HFF-Myc (cell line): Measurements from ENCODE around the gene ZNF639.

Experiments
- DNase-seq: peaks from one replicate; pipeline ENCODE4 v3.0.0-alpha.2; 2011; ENCODE audit warnings: low read depth; ENCODE audit errors: extremely low read depth
- H3K4me3 ChIP-seq: replicated peaks from 2 replicates; pipeline ENCODE4 v1.5.1; 2011; ENCODE audit warnings: low read depth, mild to moderate bottlenecking, control low read depth, low read length
- TF ChIP-seq, protein P1 (sequence below): IDR thresholded peaks from 2 replicates; pipeline ENCODE4 v1.5.1; 2012; ENCODE audit warnings: mild to moderate bottlenecking, low read depth, low read length, control low read depth; ENCODE audit errors: missing control alignments

The ZNF639 gene

DNA sequence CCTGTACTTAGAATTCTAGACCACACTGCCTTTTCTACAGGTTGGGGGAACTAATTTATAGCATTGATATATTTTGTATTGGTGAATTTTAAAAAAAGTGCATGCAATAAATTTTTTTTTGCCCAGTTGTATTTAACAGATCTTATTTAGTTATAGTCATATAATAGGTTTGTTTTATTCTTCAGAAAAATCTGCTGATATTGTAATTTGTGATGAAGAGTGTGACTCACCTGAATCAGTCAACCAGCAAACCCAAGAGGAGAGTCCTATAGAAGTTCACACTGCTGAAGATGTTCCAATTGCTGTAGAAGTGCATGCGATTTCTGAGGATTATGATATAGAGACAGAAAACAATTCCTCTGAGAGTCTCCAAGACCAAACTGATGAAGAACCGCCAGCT lies 10.3 kb downstream of the ZNF639 start:
- no peak for DNase-seq
- H3K4me3 ChIP-seq, result no peak overlapping the region
- TF ChIP-seq, protein P1, sequence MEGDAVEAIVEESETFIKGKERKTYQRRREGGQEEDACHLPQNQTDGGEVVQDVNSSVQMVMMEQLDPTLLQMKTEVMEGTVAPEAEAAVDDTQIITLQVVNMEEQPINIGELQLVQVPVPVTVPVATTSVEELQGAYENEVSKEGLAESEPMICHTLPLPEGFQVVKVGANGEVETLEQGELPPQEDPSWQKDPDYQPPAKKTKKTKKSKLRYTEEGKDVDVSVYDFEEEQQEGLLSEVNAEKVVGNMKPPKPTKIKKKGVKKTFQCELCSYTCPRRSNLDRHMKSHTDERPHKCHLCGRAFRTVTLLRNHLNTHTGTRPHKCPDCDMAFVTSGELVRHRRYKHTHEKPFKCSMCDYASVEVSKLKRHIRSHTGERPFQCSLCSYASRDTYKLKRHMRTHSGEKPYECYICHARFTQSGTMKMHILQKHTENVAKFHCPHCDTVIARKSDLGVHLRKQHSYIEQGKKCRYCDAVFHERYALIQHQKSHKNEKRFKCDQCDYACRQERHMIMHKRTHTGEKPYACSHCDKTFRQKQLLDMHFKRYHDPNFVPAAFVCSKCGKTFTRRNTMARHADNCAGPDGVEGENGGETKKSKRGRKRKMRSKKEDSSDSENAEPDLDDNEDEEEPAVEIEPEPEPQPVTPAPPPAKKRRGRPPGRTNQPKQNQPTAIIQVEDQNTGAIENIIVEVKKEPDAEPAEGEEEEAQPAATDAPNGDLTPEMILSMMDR, result no peak

DNA sequence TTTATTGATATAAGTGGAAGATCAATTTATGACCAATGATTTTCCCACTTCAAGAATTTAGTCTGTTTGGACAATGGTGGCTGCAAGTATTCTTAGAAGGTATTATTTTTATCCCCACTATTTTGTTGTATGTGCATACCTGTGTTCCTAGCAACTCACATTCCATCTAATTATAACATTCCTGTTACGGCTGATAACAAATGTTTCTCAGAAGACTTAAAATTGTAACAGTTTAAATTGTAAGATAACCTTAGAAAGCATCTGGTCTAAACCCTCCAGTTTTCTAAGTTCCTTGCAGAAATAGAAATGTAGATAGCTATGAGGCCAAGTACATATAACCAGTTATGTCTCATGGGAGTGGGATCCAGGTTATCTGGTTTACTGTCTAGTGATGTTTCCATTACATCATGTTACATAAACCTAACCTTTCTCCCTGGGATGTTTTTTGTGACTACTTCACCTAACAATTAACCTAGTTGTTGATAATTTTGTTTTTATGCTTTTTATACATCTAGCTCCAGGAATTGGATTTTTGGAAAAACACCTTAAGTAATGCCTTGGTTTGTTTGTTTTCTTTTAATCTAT lies 13.6 kb downstream of the ZNF639 start:
- TF ChIP-seq, protein P1, result no peak
- no peak overlapping the region for H3K4me3 ChIP-seq
- DNase-seq, result no peak

DNA sequence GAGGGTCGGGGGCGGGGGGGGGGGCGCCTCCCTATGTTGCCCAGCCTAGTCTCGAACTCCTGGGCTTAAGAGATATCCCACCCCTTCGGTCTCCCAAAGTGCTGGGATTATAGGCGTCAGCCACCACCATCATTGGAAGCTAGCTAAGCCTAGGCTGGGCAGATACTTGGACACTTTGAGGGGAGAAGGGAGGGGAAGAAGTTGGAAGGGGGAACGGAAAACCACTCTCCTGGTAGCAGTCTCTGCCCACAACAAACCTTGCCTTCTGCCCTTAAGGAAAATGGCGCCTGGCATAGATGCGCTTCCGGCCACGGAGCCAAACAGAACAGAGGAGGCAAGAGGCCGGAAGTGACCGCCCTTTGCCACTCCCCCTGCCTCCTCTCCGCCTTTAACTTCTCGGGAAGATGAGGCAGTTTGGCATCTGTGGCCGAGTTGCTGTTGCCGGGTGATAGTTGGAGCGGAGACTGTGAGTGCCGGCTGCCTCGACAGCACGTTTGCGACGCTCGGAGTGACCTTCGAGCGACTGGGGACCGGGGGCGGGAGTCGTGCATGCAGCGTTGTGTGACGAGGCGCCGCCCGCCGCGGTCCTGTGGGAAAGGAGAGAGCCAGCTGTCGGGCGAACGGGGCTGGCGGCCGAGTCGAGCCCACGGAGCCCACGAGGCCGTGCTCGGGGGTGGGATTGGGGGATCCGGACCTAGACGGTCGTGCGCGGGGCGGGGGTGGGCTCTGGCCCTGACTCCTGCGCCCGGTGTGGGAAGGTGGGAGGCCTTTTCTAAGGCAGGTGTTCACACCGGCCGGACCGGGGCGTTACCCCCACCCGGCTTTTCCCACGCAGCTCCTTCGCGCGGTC lies 24.7 kb downstream of the ZNF639 start, which contains the start of gene MFN1:
Gene MFN1, plus strand, starts transcription at position 365 of the 850 bp plus-strand sequence. CDS start 1,143 bp downstream, outside the sequence.
- H3K4me3 ChIP-seq, result peak within 1 kb of the TSS; percentile 65
- TF ChIP-seq, protein P1, result no peak
- peak; percentile 91 for DNase-seq

GRCh38 chr3:179348325-179349013 lies 25.6 kb downstream of the ZNF639 start:
- TF ChIP-seq, protein P1, result no peak
- DNase-seq, result no peak
- H3K4me3 ChIP-seq, result peak overlapping the region; percentile 65

DNA sequence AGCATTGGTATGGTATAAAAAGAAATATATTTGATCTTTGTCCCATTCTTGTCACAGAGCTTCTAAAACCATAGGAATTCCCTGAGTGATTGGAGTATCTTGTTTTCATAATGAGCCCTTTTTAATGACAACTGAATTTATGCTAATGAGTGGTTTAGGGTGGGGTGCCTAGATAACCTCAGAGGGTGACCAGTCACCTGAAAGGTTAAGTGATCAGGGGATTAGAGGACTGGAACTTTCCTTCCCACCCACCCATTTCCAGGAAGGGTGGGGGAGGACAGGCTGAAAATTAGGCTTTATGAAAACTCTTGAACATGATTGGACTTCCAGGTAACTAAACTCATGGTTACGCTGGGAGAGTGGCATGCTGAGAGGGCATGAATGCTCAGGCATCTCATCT lies 33.2 kb downstream of the ZNF639 start:
- no peak overlapping the region for H3K4me3 ChIP-seq
- TF ChIP-seq, protein P1, result no peak
- DNase-seq, result no peak

DNA sequence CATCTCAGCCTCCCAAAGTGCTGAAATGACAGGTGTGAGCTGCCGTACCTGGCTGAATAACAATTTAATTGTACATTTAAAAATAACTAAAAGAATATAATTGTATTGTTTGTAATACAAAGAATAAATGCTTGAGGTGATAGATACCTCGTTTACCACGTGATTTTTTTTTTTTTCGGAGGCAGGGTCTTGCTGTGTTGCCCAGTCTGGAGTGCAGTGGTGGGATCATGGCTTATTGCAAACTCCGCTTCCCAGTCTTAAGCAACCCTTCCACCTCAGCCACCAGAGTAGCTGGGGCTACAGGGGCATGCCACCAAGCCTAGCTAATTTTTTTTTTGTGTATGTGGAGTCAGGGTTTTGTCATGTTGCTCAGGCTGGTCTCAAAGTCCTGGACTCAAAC lies 40.5 kb downstream of the ZNF639 start:
- DNase-seq, result no peak
- no peak overlapping the region for H3K4me3 ChIP-seq
- TF ChIP-seq, protein P1, result no peak
